ENCODE results near the gene KRTAP1-4. TPM values are rescaled to one million over a fixed set of nuclear protein-coding genes. Genes with fewer than 3 reads are reported as not detected.

The KRTAP1-4 gene
- total RNA-seq, 5 donors from 2014 or later (not counting 1 experiment from before 2014, with no cell fraction given): not detected

DNA sequence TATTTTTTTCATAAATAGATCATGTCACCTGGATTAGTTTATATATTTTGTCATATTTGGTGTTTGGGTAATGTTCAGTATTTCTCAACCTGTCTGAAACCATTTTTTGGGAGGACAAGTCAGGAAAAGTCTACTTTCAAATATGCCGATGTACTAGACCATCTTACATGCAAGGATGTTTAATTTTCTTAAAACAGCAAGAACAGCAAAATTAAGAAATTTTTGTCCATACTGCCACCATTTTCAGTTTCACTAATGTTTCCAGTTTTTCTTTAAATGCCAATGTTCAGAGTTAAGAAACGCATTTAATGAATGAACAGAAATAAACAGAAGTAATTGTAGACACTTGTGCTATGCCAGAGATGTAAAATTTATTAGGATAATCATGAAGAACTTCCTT is 36.9 kb downstream of the KRTAP1-4 start:
- Histone ChIP-seq H3K36me3 (ENCODE audit: control insufficient read depth in 2 of 2, extremely low read depth in 1 of 2, insufficient read depth in 1 of 2, low read length in 1 of 2) (no peaks in the 10 kb centered on the region), H3K27ac (ENCODE audit: low read length) (no peak overlapping the region), H3K9me3 (peaks cover 2% of the 10 kb centered on the region), H3K4me1 (ENCODE audit: control insufficient read depth in 1 of 2, extremely low read depth in 1 of 2, insufficient read depth in 2 of 2, low read length in 2 of 2) (no peaks in the 10 kb centered on the region), H3K4me3 (ENCODE audit: control insufficient read depth in 1 of 2, extremely low read depth in 1 of 2, low read length in 1 of 2) (no peak overlapping the region), H3K27me3 (replicated peaks in 1 of 2; ENCODE audit: control insufficient read depth in 2 of 2, extremely low read depth in 1 of 2, insufficient read depth in 2 of 2, low read length in 1 of 2) (peaks cover 0 to 6% of the 10 kb centered on the region in 2 experiments)
- Mint-ChIP-seq H3K9me3 (no peaks in the 10 kb centered on the region), H3K4me3 (no peak overlapping the region), H3K4me1 (no peaks in the 10 kb centered on the region), H3K36me3 (no peaks in the 10 kb centered on the region), H3K27me3 (peaks cover 49 to 50% of the 10 kb centered on the region in 2 donors), H3K27ac (no peak overlapping the region)
- CTCF ChIA-PET: no interaction called here
- no CpG with 5 or more reads among the region's 2 CpGs for WGBS (ENCODE audit: insufficient coverage)
- no peak for DNase-seq
- no peak for ATAC-seq (replicated peaks in 1 of 4)
- POLR2A ChIA-PET: interaction anchor here in 1 of 2 donors (0.6 kb wide), 1 partner anchor 11 kb away, joined by 3 read pairs; no protein-coding TSS in a partner anchor

DNA sequence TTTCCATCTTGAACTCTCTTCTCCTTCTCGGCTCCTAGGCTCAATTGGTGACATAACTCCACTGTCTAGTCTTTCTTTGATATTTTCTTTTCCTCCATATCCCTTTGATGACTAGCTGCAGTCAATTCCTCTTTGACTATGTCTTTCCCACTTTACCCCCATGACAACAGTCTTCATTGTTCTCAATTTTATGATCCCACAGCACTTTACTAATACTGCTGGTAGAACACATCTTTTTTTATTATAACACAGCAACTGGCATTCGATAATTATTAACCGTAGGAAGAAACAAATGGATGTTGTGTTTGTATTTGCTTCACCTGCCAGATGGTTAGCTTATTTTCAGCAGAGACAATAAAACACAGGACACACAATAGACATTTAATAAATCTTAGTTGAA is 37.3 kb downstream of the KRTAP1-4 start:
- POLR2A ChIA-PET: interaction anchor here in 1 of 2 donors (0.6 kb wide), 1 partner anchor 10 kb away, joined by 3 read pairs; no protein-coding TSS in a partner anchor
- Mint-ChIP-seq H3K27me3 (peaks cover 46 to 47% of the 10 kb centered on the region in 2 donors), H3K4me1 (no peaks in the 10 kb centered on the region), H3K4me3 (no peak overlapping the region), H3K27ac (peak overlapping the region in 1 of 2 donors; percentile 29), H3K36me3 (no peaks in the 10 kb centered on the region), H3K9me3 (no peaks in the 10 kb centered on the region)
- no peak overlapping the region for H3K27ac ChIP-seq (ENCODE audit: low read length)
- CTCF ChIA-PET: no interaction called here
- WGBS (ENCODE audit: insufficient coverage): 56% methylated on average over 1 of the region's 3 CpGs
- H3K4me1 ChIP-seq (ENCODE audit: control insufficient read depth in 1 of 2, extremely low read depth in 1 of 2, insufficient read depth in 2 of 2, low read length in 2 of 2): no peaks in the 10 kb centered on the region
- H3K36me3 ChIP-seq (ENCODE audit: control insufficient read depth in 2 of 2, extremely low read depth in 1 of 2, insufficient read depth in 1 of 2, low read length in 1 of 2): no peaks in the 10 kb centered on the region
- H3K27me3 ChIP-seq (replicated peaks in 1 of 2; ENCODE audit: control insufficient read depth in 2 of 2, extremely low read depth in 1 of 2, insufficient read depth in 2 of 2, low read length in 1 of 2): peaks cover 0 to 6% of the 10 kb centered on the region in 2 experiments
- no peak overlapping the region for H3K4me3 ChIP-seq (ENCODE audit: control insufficient read depth in 1 of 2, extremely low read depth in 1 of 2, low read length in 1 of 2)
- no peak for DNase-seq
- no peak for ATAC-seq (replicated peaks in 1 of 4)
- peaks cover 2% of the 10 kb centered on the region for H3K9me3 ChIP-seq

DNA sequence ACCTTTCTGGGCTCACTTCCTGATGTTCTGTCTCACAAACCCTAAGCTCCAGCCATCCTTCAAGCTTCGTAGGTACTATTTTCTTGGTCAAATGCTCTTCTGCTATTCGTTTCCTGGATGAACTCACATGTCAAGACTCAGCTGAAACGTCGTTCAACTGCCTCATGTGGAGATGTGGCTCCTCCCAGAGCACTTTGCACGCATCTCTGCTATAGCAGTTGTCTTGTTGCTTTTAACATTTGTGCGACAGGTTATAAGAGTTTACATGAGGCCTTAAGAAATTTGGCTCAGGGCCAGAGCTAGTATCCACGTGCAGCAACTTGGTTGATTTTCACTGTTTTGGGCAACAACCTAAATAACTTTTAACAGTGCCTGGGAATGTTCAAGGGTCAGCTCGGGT is 43.1 kb downstream of the KRTAP1-4 start:
- Mint-ChIP-seq H3K4me3 (no peak overlapping the region), H3K4me1 (no peaks in the 10 kb centered on the region), H3K27me3 (peaks cover 20 to 23% of the 10 kb centered on the region in 2 donors), H3K9me3 (no peaks in the 10 kb centered on the region), H3K27ac (no peak overlapping the region), H3K36me3 (no peaks in the 10 kb centered on the region)
- WGBS (ENCODE audit: insufficient coverage): 70% methylated on average over 7 of the region's 8 CpGs
- no peak for ATAC-seq (replicated peaks in 1 of 4)
- Histone ChIP-seq H3K9me3 (peaks cover 2% of the 10 kb centered on the region), H3K4me1 (ENCODE audit: control insufficient read depth in 1 of 2, extremely low read depth in 1 of 2, insufficient read depth in 2 of 2, low read length in 2 of 2) (no peaks in the 10 kb centered on the region), H3K27me3 (replicated peaks in 1 of 2; ENCODE audit: control insufficient read depth in 2 of 2, extremely low read depth in 1 of 2, insufficient read depth in 2 of 2, low read length in 1 of 2) (peaks cover 0 to 3% of the 10 kb centered on the region in 2 experiments), H3K27ac (ENCODE audit: low read length) (no peak overlapping the region), H3K4me3 (ENCODE audit: control insufficient read depth in 1 of 2, extremely low read depth in 1 of 2, low read length in 1 of 2) (no peak overlapping the region), H3K36me3 (ENCODE audit: control insufficient read depth in 2 of 2, extremely low read depth in 1 of 2, insufficient read depth in 1 of 2, low read length in 1 of 2) (no peaks in the 10 kb centered on the region)
- ChIA-PET POLR2A (no interaction called here), CTCF (no interaction called here)
- DNase-seq: no peak

DNA sequence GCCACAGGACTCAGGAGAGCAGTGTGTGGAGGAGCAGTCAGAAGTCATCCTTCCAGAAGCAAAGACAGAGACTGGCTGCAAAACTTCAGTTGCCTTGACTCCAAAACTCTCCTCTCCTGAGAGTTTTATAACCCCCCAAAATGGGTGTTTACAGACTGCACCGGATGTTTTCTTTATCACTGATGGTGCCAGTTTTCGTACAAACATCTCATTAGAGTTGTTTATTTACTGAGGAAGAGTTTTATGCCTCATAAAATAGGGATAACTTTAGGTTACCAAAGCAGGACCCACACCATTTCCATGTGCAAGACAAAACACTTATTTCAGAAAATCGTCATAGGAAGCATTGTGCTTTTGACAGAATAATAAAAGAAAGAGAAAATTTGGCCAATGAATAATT is 45.8 kb downstream of the KRTAP1-4 start, which contains the start of gene KRT40:
Gene KRT40 (minus strand): TSS at position 101 of the 400 bp plus-strand sequence. CDS start 53 bp downstream, at position 48.
- WGBS (ENCODE audit: insufficient coverage): no CpG with 5 or more reads among the region's 3 CpGs
- no peaks in the 10 kb centered on the region for H3K4me1 ChIP-seq (ENCODE audit: control insufficient read depth in 1 of 2, extremely low read depth in 1 of 2, insufficient read depth in 2 of 2, low read length in 2 of 2)
- no peaks in the 10 kb centered on the region for H3K9me3 ChIP-seq
- DNase-seq (no peak), ATAC-seq (replicated peaks in 1 of 4) (no peak)
- H3K27ac ChIP-seq (ENCODE audit: low read length): no peak within 1 kb of the TSS
- H3K27me3 Mint-ChIP-seq: peaks cover 20 to 25% of the 10 kb centered on the region in 2 donors
- H3K36me3 ChIP-seq (ENCODE audit: control insufficient read depth in 2 of 2, extremely low read depth in 1 of 2, insufficient read depth in 1 of 2, low read length in 1 of 2): no peaks in the 10 kb centered on the region
- ChIA-PET CTCF (no interaction called here), POLR2A (no interaction called here)
- H3K4me1 Mint-ChIP-seq: no peaks in the 10 kb centered on the region
- H3K27ac Mint-ChIP-seq: no peak within 1 kb of the TSS
- no peak within 1 kb of the TSS for H3K4me3 ChIP-seq (ENCODE audit: control insufficient read depth in 1 of 2, extremely low read depth in 1 of 2, low read length in 1 of 2)
- H3K4me3 Mint-ChIP-seq: no peak within 1 kb of the TSS
- H3K36me3 Mint-ChIP-seq: no peaks in the 10 kb centered on the region
- peaks cover 0 to 8% of the 10 kb centered on the region in 2 experiments for H3K27me3 ChIP-seq (replicated peaks in 1 of 2; ENCODE audit: control insufficient read depth in 2 of 2, extremely low read depth in 1 of 2, insufficient read depth in 2 of 2, low read length in 1 of 2)
- H3K9me3 Mint-ChIP-seq: no peaks in the 10 kb centered on the region

DNA sequence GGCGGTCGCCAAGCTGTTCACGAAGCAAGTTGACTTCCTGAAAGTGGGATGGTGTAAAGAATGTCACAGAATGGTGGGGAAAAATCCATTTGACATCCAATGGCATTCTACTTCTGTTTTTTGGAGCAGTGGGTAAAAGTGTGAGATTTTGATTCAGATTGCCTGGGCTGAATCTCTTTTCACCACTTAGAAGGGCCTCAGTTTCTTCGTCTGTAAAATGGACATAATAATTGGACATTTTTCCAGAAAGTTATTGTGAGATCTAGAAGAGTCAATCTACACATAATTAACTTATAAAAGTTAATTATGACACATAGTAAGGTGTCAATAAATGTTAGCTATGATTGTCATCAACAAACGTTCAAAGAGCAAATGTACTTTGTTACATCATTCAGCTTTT is 48.9 kb downstream of the KRTAP1-4 start:
- H3K27me3 Mint-ChIP-seq: peaks cover 23 to 26% of the 10 kb centered on the region in 2 donors
- H3K27me3 ChIP-seq (replicated peaks in 1 of 2; ENCODE audit: control insufficient read depth in 2 of 2, extremely low read depth in 1 of 2, insufficient read depth in 2 of 2, low read length in 1 of 2): peaks cover 0 to 14% of the 10 kb centered on the region in 2 experiments
- H3K4me3 ChIP-seq (ENCODE audit: control insufficient read depth in 1 of 2, extremely low read depth in 1 of 2, low read length in 1 of 2): no peak overlapping the region
- H3K4me1 ChIP-seq (ENCODE audit: control insufficient read depth in 1 of 2, extremely low read depth in 1 of 2, insufficient read depth in 2 of 2, low read length in 2 of 2): no peaks in the 10 kb centered on the region
- no peaks in the 10 kb centered on the region for H3K36me3 ChIP-seq (ENCODE audit: control insufficient read depth in 2 of 2, extremely low read depth in 1 of 2, insufficient read depth in 1 of 2, low read length in 1 of 2)
- no peak overlapping the region for H3K27ac Mint-ChIP-seq
- H3K36me3 Mint-ChIP-seq: no peaks in the 10 kb centered on the region
- H3K4me1 Mint-ChIP-seq: no peaks in the 10 kb centered on the region
- WGBS (ENCODE audit: insufficient coverage): no CpG with 5 or more reads among the region's 5 CpGs
- H3K4me3 Mint-ChIP-seq: no peak overlapping the region
- ATAC-seq (replicated peaks in 1 of 4) (no peak), DNase-seq (no peak)
- ChIA-PET CTCF (interaction anchor here in 1 of 2 donors (0.5 to 1.0 kb wide), 2 partner anchors 19 to 501 kb away, joined by 3 read pairs; no protein-coding TSS in a partner anchor), POLR2A (no interaction called here)
- H3K27ac ChIP-seq (ENCODE audit: low read length): no peak overlapping the region
- no peaks in the 10 kb centered on the region for H3K9me3 ChIP-seq
- H3K9me3 Mint-ChIP-seq: no peaks in the 10 kb centered on the region

DNA sequence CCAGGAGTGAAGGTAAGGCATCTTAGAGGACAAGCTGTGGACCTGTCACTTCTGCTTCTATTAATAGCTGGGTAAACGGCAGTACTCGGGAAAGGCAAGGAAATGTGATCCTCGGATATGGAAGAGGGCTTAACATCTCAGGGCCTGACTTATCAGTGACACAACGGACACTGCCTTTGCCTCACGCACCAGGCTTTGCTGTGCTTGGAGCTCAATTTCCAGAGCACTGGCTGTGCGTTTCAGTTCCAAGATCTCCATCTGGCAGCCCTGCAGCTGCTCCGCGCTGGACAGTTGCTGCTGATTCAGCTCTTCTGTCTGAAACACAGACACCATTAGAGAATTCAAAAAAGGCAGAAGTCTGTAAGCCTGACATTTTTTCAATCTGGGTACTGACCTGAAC is 49.4 kb downstream of the KRTAP1-4 start:
- CTCF ChIA-PET: interaction anchor here in 1 of 2 donors (1.0 kb wide), 1 partner anchor 18 kb away, joined by 3 read pairs; no protein-coding TSS in a partner anchor
- Histone ChIP-seq H3K27ac (ENCODE audit: low read length) (no peak overlapping the region), H3K4me1 (ENCODE audit: control insufficient read depth in 1 of 2, extremely low read depth in 1 of 2, insufficient read depth in 2 of 2, low read length in 2 of 2) (no peaks in the 10 kb centered on the region), H3K4me3 (ENCODE audit: control insufficient read depth in 1 of 2, extremely low read depth in 1 of 2, low read length in 1 of 2) (no peak overlapping the region), H3K9me3 (no peaks in the 10 kb centered on the region), H3K27me3 (replicated peaks in 1 of 2; ENCODE audit: control insufficient read depth in 2 of 2, extremely low read depth in 1 of 2, insufficient read depth in 2 of 2, low read length in 1 of 2) (peaks cover 0 to 16% of the 10 kb centered on the region in 2 experiments), H3K36me3 (ENCODE audit: control insufficient read depth in 2 of 2, extremely low read depth in 1 of 2, insufficient read depth in 1 of 2, low read length in 1 of 2) (no peaks in the 10 kb centered on the region)
- no peak overlapping the region for H3K27ac Mint-ChIP-seq
- 81% methylated on average over 8 of the region's 8 CpGs for WGBS (ENCODE audit: insufficient coverage)
- H3K36me3 Mint-ChIP-seq: no peaks in the 10 kb centered on the region
- H3K4me3 Mint-ChIP-seq: no peak overlapping the region
- DNase-seq (no peak), ATAC-seq (replicated peaks in 1 of 4) (no peak)
- peaks cover 27 to 30% of the 10 kb centered on the region in 2 donors for H3K27me3 Mint-ChIP-seq
- no peaks in the 10 kb centered on the region for H3K9me3 Mint-ChIP-seq
- no peaks in the 10 kb centered on the region for H3K4me1 Mint-ChIP-seq
- POLR2A ChIA-PET: no interaction called here

DNA sequence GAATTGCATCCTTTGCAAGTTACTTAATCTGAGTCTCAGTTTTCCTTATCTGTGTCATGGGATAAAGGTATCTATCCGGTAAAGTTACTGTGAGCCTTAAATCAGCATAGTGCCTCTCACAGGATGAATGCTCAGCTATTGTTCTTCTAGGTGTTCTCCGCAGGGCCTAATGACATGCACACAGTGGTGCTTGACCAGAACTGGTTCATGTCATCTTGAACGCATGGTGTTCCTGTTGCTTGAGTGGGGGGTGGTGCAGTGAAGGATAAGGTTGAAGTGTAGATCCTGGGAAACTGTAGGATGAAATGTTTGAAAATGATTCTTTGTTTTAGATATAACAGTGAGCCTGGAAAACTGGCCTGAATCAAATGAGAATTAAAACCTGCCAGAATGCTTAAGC is 49.9 kb downstream of the KRTAP1-4 start:
- Histone ChIP-seq H3K36me3 (ENCODE audit: control insufficient read depth in 2 of 2, extremely low read depth in 1 of 2, insufficient read depth in 1 of 2, low read length in 1 of 2) (no peaks in the 10 kb centered on the region), H3K4me1 (ENCODE audit: control insufficient read depth in 1 of 2, extremely low read depth in 1 of 2, insufficient read depth in 2 of 2, low read length in 2 of 2) (no peaks in the 10 kb centered on the region), H3K27ac (ENCODE audit: low read length) (no peak overlapping the region), H3K9me3 (no peaks in the 10 kb centered on the region), H3K27me3 (replicated peaks in 1 of 2; ENCODE audit: control insufficient read depth in 2 of 2, extremely low read depth in 1 of 2, insufficient read depth in 2 of 2, low read length in 1 of 2) (peaks cover 0 to 16% of the 10 kb centered on the region in 2 experiments), H3K4me3 (ENCODE audit: control insufficient read depth in 1 of 2, extremely low read depth in 1 of 2, low read length in 1 of 2) (no peak overlapping the region)
- H3K27me3 Mint-ChIP-seq: peaks cover 32 to 35% of the 10 kb centered on the region in 2 donors
- no peaks in the 10 kb centered on the region for H3K9me3 Mint-ChIP-seq
- DNase-seq (no peak), ATAC-seq (replicated peaks in 1 of 4) (no peak)
- POLR2A ChIA-PET: no interaction called here
- H3K27ac Mint-ChIP-seq: no peak overlapping the region
- no peaks in the 10 kb centered on the region for H3K4me1 Mint-ChIP-seq
- WGBS (ENCODE audit: insufficient coverage): 100% methylated on average over 3 of the region's 3 CpGs
- CTCF ChIA-PET: no interaction called here
- H3K4me3 Mint-ChIP-seq: no peak overlapping the region
- H3K36me3 Mint-ChIP-seq: no peaks in the 10 kb centered on the region
